Activated naive CD8-positive, alpha-beta T cell treated with anti-CD3 and anti-CD28 coated beads, Interleukin-2, amount 50 U/mL, for 24 hours (primary cell): ENCODE results near the gene PIERCE2.
"Not testable (repeated sequence)": the region's sequence is repeated elsewhere in the genome, so short reads cannot be mapped to it uniquely, and the experiment has no call there.

Experiments used
- ATAC-seq: fragments of 150-1000 bp; cut with Tn5 transposase; one replicate; pipeline ENCODE4 v1.10.0; 2021
- DNase-seq: peaks from one replicate; pipeline ENCODE4 v3.0.0; 2021
- H3K27ac Mint-ChIP-seq: one replicate; pipeline ENCODE4 v1.8.0; 2021; ENCODE audit warnings: mild to moderate bottlenecking, mixed read lengths
- H3K27me3 Mint-ChIP-seq: one replicate; pipeline ENCODE4 v1.8.0; 2021; ENCODE audit warnings: mixed read lengths
- H3K36me3 Mint-ChIP-seq: one replicate; pipeline ENCODE4 v1.8.0; 2021; ENCODE audit warnings: low read depth, mixed read lengths
- H3K4me1 Mint-ChIP-seq: one replicate; pipeline ENCODE4 v1.8.0; 2021; ENCODE audit warnings: mixed read lengths
- H3K4me3 Mint-ChIP-seq: one replicate; pipeline ENCODE4 v1.8.0; 2021; ENCODE audit warnings: mild to moderate bottlenecking, moderate library complexity, mixed read lengths
- H3K9me3 Mint-ChIP-seq: one replicate; pipeline ENCODE4 v1.8.0; 2021; ENCODE audit warnings: mixed read lengths

The PIERCE2 gene

GRCh38 chr15:55402707-55403106 lies 5.6 kb upstream of the PIERCE2 start:
- H3K4me1 Mint-ChIP-seq, result peaks cover 47% of the 10 kb centered on the region
- H3K9me3 Mint-ChIP-seq, result peaks cover 3% of the 10 kb centered on the region
- H3K27me3 Mint-ChIP-seq, result no peaks in the 10 kb centered on the region
- DNase-seq, result no peak
- H3K36me3 Mint-ChIP-seq, result peaks cover 2% of the 10 kb centered on the region
- ATAC-seq, result peak; percentile 50
- H3K27ac Mint-ChIP-seq, result peak overlapping the region; percentile 66
- peak overlapping the region; percentile 59 for H3K4me3 Mint-ChIP-seq

GRCh38 chr15:55403531-55403930 lies 4.8 kb upstream of the PIERCE2 start:
- H3K4me3 Mint-ChIP-seq, result peak overlapping the region; percentile 12
- peaks cover 49% of the 10 kb centered on the region for H3K4me1 Mint-ChIP-seq
- peaks cover 2% of the 10 kb centered on the region for H3K36me3 Mint-ChIP-seq
- DNase-seq (no peak), ATAC-seq (no peak)
- H3K27me3 Mint-ChIP-seq, result no peaks in the 10 kb centered on the region
- peak overlapping the region; percentile 67 for H3K27ac Mint-ChIP-seq
- peaks cover 3% of the 10 kb centered on the region for H3K9me3 Mint-ChIP-seq

GRCh38 chr15:55407498-55408011 lies 740 bp upstream of the PIERCE2 start:
- ATAC-seq (no peak), DNase-seq (no peak)

GRCh38 chr15:55408976-55409375 lies 681 bp downstream of the PIERCE2 start:
- not testable (repeated sequence) for DNase-seq, H3K27me3 Mint-ChIP-seq, H3K36me3 Mint-ChIP-seq, H3K9me3 Mint-ChIP-seq, ATAC-seq
- peaks cover 27% of the 10 kb centered on the region for H3K4me1 Mint-ChIP-seq
- H3K4me3 Mint-ChIP-seq, result peak overlapping the region; percentile 84
- peak overlapping the region; percentile 88 for H3K27ac Mint-ChIP-seq

More at GRCh38 chr15:55407498-55408011, 740 bp upstream of the PIERCE2 start:
- no peaks in the 10 kb centered on the region for H3K27me3 Mint-ChIP-seq
- no peaks in the 10 kb centered on the region for H3K36me3 Mint-ChIP-seq
- no peaks in the 10 kb centered on the region for H3K9me3 Mint-ChIP-seq
- peaks cover 41% of the 10 kb centered on the region for H3K4me1 Mint-ChIP-seq
- H3K4me3 Mint-ChIP-seq, result peak overlapping the region; percentile 84
- H3K27ac Mint-ChIP-seq, result peak overlapping the region; percentile 75

GRCh38 chr15:55417678-55418077 lies 9.4 kb downstream of the PIERCE2 start:
- not testable (repeated sequence) for H3K27ac Mint-ChIP-seq, H3K4me1 Mint-ChIP-seq, ATAC-seq, H3K9me3 Mint-ChIP-seq, H3K27me3 Mint-ChIP-seq, H3K36me3 Mint-ChIP-seq, H3K4me3 Mint-ChIP-seq, DNase-seq

- ATAC-seq (no peak), DNase-seq (no peak)
- no peak overlapping the region for H3K4me3 Mint-ChIP-seq
- no peaks in the 10 kb centered on the region for H3K9me3 Mint-ChIP-seq
- H3K27ac Mint-ChIP-seq, result no peak overlapping the region
- H3K27me3 Mint-ChIP-seq, result no peaks in the 10 kb centered on the region
- H3K4me1 Mint-ChIP-seq, result no peaks in the 10 kb centered on the region
- no peaks in the 10 kb centered on the region for H3K36me3 Mint-ChIP-seq
Measured at GRCh38 chr15:55420171-55420866, 12.0 kb downstream of the PIERCE2 start.

- Mint-ChIP-seq H3K27ac (no peak overlapping the region), H3K4me1 (no peaks in the 10 kb centered on the region)
Measured at GRCh38 chr15:55422089-55422488, 13.8 kb downstream of the PIERCE2 start.

GRCh38 chr15:55434989-55435825 lies 26.9 kb downstream of the PIERCE2 start:
- peaks cover 1% of the 10 kb centered on the region for H3K4me1 Mint-ChIP-seq
- ATAC-seq, result no peak
- H3K27ac Mint-ChIP-seq, result no peak overlapping the region
- no peaks in the 10 kb centered on the region for H3K27me3 Mint-ChIP-seq
- H3K9me3 Mint-ChIP-seq, result no peaks in the 10 kb centered on the region
- H3K4me3 Mint-ChIP-seq, result no peak overlapping the region
- H3K36me3 Mint-ChIP-seq, result no peaks in the 10 kb centered on the region
- no peak for DNase-seq

More at GRCh38 chr15:55422089-55422488, 13.8 kb downstream of the PIERCE2 start:
- Mint-ChIP-seq H3K9me3 (no peaks in the 10 kb centered on the region), H3K4me3 (no peak overlapping the region), H3K27me3 (no peaks in the 10 kb centered on the region), H3K36me3 (no peaks in the 10 kb centered on the region)
- no peak for DNase-seq
- ATAC-seq, result no peak

GRCh38 chr15:55443141-55443540 lies 34.8 kb downstream of the PIERCE2 start:
- not testable (repeated sequence) for H3K9me3 Mint-ChIP-seq, H3K27ac Mint-ChIP-seq, H3K36me3 Mint-ChIP-seq

GRCh38 chr15:55445936-55446335 lies 37.6 kb downstream of the PIERCE2 start:
- not testable (repeated sequence) for ATAC-seq, H3K4me3 Mint-ChIP-seq, H3K4me1 Mint-ChIP-seq, H3K36me3 Mint-ChIP-seq, H3K27me3 Mint-ChIP-seq, H3K9me3 Mint-ChIP-seq, DNase-seq, H3K27ac Mint-ChIP-seq

More at GRCh38 chr15:55443141-55443540, 34.8 kb downstream of the PIERCE2 start:
- not testable (repeated sequence) for H3K4me1 Mint-ChIP-seq, DNase-seq, ATAC-seq, H3K27me3 Mint-ChIP-seq, H3K4me3 Mint-ChIP-seq

- not testable (repeated sequence) for H3K4me1 Mint-ChIP-seq, H3K4me3 Mint-ChIP-seq, ATAC-seq, DNase-seq, H3K27ac Mint-ChIP-seq, H3K27me3 Mint-ChIP-seq, H3K36me3 Mint-ChIP-seq, H3K9me3 Mint-ChIP-seq
Measured at GRCh38 chr15:55446379-55447029, 38.2 kb downstream of the PIERCE2 start.

- H3K4me1 Mint-ChIP-seq, H3K27me3 Mint-ChIP-seq, DNase-seq, H3K27ac Mint-ChIP-seq, H3K4me3 Mint-ChIP-seq, H3K36me3 Mint-ChIP-seq, H3K9me3 Mint-ChIP-seq, ATAC-seq: not testable (repeated sequence)
Measured at GRCh38 chr15:55447030-55447394, 38.7 kb downstream of the PIERCE2 start.

- H3K36me3 Mint-ChIP-seq, result peaks cover 3% of the 10 kb centered on the region
- no peak for DNase-seq
- no peaks in the 10 kb centered on the region for H3K4me1 Mint-ChIP-seq
- no peak overlapping the region for H3K27ac Mint-ChIP-seq
- no peak overlapping the region for H3K4me3 Mint-ChIP-seq
- peaks cover 12% of the 10 kb centered on the region for H3K9me3 Mint-ChIP-seq
- H3K27me3 Mint-ChIP-seq, result peaks cover 2% of the 10 kb centered on the region
- ATAC-seq, result no peak
Measured at GRCh38 chr15:55457401-55458022, 49.2 kb downstream of the PIERCE2 start.

GRCh38 chr15:55461447-55461846 lies 53.2 kb downstream of the PIERCE2 start:
- H3K9me3 Mint-ChIP-seq, result peaks cover 12% of the 10 kb centered on the region
- H3K27ac Mint-ChIP-seq, result no peak overlapping the region
- no peaks in the 10 kb centered on the region for H3K27me3 Mint-ChIP-seq
- ATAC-seq, result no peak
- no peak overlapping the region for H3K4me3 Mint-ChIP-seq
- DNase-seq, result no peak
- H3K4me1 Mint-ChIP-seq, result no peaks in the 10 kb centered on the region
- H3K36me3 Mint-ChIP-seq, result peaks cover 3% of the 10 kb centered on the region
